T-helper 22 cell (primary cell): Measurements from ENCODE around the gene CELA2B.
"Not testable (repeated sequence)": the region's sequence is repeated elsewhere in the genome, so short reads cannot be mapped to it uniquely, and the experiment has no call there.

Source experiments
- DNase-seq: peaks from one replicate; pipeline ENCODE4 v3.0.0-alpha.2; 2020; ENCODE audit warnings: low read depth

The CELA2B gene

DNA sequence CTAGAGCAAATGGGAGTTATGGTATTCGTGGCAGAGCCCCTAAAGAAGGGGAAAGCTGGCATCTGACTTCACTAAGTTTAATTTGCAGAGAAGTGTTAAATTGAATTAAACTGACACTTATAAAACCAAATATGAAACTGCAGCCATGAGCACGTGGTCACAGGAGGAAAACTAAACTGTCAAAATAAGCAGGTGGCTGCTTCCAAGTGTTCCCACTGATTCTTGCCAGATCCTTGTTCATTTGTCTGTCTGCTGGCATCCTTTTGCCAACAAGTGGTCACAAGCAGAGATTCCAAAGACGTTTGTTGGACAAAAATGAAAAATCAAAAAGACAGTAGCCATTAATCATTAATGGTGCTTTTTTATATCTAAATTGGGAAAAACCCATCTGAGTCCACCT lies 6.5 kb upstream of the CELA2B start:
- no peak for DNase-seq

DNA sequence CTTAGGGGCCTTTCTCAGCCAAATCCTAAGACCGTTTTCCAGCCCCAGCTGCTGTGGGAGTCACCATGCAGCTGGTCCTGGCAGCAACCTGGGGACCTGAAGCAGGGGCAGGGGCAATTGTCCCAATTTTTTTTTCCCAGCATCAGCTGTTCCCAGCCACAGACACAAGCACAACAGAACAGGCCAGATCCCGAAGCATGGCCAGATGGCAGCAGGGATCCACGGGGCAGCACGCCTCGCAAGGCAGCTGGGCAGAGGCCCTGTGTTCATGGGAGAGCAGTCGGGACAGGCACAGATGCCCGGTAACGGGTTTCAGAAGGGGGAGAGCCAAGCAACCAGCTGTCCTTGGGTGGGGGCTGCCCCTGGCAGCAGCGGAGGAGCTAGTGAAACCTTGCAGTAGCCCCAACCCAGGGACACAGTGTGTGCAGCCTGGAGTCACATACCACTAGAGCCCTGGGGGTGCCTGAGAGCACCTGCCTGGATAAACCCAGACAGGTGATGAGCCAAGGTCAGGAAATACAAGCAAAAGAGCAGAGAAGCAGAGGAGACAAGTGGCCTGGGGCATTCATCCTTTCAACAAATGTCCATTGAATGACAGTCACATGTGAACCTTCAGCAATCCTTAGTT lies 6.0 kb upstream of the CELA2B start:
- DNase-seq = not testable (repeated sequence)

DNA sequence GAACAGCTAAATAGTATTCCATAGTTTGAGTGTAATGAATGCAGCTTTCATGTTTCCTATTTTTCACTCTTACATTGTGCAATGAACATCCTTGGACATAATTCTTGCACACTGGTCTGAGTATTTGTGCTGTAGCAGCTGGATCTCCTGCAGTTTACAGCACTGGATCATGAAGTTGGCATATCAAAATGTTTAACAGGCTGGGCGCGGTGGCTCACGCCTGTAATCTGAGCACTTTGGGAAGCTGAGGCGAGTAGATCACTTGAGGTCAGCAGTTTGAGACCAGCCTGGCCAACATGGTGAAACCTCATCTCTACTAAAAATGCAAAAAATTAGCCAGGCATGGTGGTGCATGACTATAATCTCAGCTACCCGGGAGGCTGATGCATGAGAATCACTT lies 4.8 kb upstream of the CELA2B start:
- DNase-seq = not testable (repeated sequence)

DNA sequence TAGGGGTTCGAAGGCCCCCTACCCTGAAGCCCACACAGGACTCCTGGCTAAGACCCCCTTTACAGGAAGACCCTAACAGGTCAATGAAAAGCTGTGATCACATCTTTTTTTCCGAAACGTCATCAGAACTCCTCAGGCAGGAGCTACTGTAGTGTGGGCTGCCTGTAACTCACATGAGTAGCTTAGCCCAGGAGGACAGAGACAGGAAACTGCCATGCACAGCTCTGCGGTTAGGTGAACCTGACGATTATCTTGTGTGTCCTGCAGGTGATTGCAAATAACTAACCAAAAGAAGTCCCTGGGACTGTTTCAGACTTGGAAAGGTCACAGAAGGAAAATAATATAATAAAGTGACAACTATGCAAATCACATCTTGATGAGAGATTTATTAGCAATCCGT lies 4.2 kb upstream of the CELA2B start:
- DNase-seq = not testable (repeated sequence)

DNA sequence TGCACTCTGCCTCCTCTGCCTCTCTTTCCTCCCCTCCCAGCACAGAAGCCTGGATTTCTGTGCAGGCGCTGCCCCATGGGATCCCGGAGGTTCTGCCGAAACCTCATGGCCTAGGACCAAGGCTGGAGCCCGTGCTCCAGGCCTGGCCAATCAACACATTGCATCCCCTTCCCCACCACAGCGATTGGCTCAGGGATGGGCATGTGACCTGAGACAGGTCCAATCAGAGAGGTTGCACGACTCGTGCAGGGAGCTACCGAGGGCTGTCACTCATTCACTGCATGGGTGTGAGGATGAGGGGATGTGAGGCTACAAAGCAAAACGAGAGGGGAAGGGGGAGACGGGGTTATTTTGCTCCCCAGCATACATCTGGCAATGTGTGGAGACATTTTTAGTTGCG lies 3.3 kb upstream of the CELA2B start:
- DNase-seq = no peak

DNA sequence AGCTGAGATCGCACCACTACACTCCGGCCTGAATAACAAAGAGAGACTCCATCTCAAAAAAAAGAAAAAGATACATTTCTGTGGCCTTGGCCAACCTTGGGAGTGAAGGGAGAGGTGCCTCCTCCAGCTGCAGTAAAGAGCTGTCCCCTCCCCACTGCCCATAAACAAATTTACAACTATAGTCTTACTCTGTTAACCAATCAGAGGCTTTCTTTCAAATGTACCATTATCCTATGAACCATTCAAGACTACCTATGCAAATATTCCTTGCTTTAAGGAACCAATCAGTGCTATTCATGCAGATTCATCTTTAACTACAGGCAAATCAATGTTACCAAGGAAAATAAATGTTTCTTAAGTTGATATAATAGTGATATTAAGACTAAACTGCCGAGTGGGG lies 1.0 kb downstream of the CELA2B start:
- DNase-seq = no peak

DNA sequence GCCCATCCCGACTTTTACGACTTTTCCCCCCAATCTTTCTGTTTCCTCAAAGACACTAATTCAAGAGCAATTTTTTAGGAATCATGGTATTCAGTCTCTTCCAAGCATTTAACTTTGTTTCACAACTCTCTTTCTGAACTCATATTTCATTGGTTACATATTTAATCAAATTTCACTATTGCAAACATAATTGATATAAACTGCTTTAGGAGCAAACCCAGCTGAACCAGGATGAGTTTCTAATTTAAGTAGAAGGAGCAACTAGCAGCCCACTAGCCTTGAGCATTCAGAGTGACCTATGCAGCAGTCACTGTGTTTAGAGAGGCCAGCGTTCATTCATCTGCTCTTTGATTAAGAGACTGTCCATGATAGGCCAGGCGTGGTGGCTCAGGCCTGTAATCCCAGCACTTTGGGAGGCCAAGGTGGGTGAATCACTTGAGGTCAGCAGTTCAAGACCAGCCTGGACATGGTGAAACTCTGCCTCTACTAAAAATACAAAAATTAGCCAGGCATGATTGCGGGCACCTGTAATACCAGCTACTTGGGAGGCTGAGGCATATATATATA lies 1.8 kb downstream of the CELA2B start:
- DNase-seq = no peak

DNA sequence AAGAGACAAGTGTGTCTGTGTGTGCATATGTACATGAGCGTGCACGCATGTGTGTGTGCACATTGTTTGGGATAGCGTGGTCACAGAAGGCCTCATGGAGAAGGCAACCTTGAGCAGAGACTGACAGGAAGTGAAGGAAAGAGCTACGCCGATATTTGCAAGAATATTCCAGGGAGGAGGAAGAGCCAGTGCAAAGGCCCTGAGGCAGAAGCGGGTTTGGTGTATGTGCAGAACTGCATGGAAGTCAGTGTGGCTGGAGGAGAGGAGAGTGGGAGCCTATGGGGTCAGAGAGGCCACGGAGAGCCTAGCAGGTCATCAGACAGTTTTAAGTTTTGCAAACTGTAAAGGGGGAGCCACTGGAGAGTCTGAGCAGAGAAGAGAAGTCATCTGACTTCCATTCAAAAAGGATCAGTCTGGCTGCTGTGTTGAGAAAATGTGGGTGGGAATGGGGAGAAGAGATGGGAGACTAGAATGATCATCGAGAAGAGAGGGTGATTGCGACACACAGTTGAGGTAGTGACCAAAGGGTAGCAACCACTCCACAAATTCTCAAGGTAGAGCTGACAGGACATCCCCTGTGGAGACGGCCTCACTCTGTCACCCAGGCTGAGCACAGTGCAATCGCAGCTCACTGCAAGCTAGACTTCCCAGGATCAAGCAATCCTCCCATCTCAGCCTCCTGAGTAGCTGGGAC lies 3.9 kb downstream of the CELA2B start:
- DNase-seq = no peak

DNA sequence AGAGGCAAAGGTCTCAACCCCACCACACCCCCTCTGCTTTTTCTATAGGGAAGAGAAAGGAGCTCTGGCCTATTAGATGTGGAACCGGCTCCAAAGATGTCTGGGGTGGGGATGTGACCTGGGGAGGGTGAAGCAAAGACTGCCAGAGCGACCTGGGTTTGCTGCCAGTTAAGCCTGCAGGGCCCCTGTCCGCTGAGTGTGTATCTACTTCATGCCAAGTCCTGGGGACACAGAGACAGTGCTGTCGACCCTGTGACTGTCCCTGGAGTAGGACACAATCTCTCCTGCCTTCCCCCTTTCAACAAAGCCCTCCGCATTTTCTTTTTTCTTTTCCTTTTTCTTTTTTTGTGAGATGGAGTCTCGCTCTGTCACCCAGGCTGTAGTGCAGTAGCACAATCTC lies 6.6 kb downstream of the CELA2B start:
- DNase-seq = not testable (repeated sequence)

DNA sequence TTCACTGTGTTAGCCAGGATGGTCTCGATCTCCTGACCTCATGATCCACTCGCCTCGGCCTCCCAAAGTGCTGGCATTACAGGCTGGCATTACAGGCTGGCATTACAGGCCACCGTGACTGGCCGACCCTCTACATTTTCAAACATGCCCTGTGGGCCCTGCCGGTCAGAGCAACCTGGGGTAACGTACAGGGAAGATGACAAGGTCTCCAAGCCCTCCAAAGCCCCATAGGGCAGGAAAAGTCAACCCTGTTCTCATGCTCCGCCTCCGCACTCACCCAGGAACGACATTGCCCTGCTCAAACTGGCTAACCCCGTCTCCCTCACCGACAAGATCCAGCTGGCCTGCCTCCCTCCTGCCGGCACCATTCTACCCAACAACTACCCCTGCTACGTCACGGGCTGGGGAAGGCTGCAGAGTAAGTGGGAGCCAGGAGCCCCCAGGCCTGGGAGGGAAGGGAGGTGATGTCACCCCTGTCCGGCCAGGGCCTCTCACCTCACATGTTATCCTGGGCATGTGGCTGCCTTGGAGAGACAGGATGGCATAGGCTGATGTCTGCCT lies 7.2 kb downstream of the CELA2B start:
- not testable (repeated sequence) for DNase-seq

DNA sequence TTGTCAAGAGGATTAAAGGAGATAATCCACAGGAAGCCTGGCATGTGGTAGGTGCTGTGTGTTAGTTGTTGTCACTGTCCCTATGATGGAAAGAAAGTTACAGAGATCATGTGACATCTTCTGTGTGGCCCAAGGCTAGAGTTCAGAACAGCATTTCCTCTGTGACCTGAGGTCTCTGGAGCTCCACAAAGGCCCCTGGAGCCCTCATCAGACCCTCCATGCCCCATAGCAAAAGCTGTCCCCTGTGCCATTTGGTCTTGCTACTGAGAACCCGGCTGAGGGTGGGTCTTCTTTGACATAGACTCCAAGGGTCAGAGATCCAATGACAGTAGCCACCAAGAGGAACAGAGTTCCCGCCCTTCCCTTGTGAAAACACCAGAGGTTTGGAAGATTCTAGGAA lies 8.1 kb downstream of the CELA2B start:
- DNase-seq = no peak

DNA sequence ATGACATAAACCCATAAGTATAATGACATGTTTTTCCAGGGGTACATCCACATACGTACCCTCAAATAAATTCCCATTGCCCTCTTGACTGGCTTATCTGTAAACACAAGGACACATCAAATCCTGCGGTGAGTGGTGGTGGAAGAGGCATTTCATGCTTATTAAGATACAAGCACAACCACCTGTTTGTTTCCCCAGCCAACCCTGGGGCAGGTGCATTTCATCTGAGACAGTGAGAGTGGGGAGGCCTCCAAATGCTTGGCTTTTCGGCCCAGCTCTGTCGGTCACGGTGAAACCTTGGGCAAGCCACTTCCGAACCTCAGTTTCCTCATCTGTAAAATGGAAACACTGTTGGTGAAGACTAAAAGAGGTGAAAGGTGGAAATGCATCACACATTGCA lies 8.5 kb downstream of the CELA2B start:
- DNase-seq = not testable (repeated sequence)

DNA sequence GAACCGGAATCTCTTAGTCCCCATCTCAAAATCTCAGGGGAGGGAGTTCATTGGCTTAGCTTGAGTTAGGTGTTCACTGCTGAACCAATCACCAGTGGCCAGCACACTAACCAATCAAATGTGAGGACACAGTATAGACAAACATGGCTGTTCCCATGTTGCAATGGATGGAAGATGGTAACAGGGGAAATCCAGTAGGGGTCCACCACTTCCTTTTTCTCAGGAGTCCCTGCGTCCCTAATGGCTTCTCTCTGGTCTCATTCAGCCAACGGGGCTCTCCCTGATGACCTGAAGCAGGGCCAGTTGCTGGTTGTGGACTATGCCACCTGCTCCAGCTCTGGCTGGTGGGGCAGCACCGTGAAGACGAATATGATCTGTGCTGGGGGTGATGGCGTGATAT lies 9.7 kb downstream of the CELA2B start:
- no peak for DNase-seq

DNA sequence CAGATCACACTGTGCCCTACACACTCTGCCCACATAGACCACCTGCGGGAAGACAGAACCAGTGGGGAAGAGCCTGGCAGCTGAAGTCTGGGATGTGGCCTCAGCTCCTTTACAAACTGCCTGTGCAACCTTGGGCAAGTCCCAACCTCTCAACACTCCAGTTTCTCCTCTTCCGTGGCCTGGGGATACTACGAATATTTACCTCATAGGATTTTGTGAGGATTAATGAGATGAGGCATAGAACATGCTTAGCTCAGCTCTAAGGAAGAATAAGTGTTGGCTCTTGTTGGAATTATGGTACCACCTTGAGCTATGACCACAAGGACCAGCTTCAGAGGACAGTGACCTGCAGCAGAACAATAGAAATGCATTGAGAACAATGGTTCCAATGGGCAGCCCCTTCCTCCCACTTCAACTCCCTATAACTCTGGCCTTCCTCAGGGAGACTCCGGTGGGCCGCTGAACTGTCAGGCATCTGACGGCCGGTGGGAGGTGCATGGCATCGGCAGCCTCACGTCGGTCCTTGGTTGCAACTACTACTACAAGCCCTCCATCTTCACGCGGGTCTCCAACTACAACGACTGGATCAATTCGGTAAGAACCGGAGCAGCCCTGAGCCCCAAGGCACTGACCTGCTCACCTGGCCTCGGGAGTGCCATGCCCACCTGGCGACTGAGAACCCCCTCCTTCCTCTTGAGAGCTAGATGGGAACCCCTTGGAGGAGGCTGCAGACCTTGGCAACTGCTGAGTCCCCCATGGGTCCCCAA lies 11.1 kb downstream of the CELA2B start:
- not testable (repeated sequence) for DNase-seq

DNA sequence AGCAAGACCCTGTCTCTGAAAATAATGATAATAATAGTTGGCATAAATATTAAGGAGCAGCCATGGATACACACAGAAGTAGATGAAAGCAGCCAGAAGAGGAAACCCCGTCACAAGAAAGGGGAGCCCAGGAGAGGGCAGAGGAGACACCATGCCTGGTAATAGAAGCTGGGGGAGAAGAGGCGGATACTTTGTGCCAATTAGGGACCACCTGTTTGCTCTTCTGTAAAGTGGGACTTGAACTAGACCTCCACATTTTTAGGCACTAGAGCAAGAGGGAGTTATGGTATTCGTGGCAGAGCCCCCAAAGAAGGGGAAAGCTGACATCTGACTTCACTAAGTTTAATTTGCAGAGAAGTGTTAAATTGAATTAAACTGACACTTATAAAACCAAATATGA lies 12.5 kb downstream of the CELA2B start:
- DNase-seq = no peak

DNA sequence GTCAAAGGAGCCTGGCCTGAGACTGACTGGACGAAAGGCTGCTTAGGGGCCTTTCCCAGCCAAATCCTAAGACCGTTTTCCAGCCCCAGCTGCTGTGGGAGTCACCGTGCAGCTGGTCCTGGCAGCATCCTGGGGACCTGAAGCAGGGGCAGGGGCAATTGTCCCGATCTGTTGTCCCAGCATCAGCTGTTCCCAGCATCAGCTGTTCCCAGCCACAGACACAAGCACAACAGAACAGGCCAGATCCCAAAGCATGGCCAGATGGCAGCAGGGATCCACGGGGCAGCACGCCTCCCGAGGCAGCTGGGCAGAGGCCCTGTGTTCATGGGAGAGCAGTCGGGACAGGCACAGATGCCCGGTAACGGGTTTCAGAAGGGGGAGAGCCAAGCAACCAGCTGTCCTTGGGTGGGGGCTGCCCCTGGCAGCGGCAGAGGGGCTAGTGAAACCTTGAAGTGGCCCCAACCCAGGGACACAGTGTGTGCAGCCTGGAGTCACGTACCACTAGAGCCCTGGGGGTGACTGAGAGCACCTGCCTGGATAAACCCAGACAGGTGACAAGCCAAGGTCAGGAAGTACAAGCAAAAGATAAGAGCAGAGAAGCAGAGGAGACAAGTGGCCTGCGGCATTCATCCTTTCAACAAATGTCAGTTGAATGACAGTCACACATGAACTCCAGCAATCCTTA lies 13.3 kb downstream of the CELA2B start:
- no peak for DNase-seq

DNA sequence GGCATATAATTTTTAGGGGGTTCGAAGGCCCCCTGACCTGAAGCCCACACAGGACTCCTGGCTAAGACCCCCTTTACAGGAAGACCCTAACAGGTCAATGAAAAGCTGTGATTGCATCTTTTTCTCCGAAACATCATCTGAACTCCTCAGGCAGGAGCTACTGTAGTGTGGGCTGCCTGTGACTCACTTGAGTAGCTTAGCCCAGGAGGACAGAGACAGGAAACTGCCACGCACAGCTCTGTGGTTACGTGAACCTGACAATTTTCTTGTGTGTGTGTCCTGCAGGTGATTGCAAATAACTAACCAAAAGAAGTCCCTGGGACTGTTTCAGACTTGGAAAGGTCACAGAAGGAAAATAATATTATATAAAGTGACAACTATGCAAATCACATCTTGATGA lies 15.1 kb downstream of the CELA2B start:
- not testable (repeated sequence) for DNase-seq

DNA sequence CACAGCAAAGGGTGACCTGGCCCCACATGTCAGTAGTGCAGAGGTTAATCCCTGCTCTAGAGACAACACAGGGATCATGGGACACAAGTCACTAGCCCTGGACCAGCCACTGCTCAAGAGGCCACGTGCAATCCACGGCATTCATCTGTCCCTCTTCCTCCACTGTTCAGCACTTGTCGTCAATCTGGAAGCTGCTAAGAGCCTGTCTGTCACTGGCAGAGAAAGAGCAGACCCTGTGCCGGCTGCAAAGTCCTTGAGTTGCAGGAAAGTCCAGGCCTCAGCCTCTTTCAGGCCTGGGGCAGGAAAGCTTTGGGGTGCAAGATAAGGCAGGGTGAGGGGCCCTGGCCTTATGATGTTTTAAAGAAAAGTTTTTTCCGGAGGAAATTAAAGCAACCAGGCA lies 16.7 kb downstream of the CELA2B start:
- no peak for DNase-seq

DNA sequence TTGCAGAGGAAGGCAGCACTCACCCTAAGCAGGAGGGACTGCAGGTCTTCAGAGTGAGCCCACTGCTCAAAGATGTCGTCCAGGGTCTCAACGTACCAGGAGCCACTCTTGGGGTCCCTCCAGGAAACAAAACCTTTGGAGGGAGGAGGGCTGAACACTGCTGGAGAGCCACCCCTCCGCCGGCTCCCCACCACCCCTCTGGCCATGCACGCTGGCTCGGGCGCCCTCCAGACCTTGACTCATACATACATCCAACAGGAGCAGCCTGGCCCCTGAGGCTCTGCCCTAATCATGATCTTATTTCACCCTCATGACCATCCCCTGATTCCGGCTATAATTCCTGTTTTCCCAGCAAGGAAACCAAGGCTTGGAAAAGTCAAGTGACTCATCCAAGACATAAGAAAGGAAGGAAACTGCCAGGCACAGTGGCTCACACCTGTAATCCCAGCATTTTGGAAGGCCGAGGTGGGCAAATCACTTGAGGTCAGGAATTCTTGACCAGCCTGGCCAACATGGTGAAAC lies 18.0 kb downstream of the CELA2B start:
- DNase-seq = no peak

DNA sequence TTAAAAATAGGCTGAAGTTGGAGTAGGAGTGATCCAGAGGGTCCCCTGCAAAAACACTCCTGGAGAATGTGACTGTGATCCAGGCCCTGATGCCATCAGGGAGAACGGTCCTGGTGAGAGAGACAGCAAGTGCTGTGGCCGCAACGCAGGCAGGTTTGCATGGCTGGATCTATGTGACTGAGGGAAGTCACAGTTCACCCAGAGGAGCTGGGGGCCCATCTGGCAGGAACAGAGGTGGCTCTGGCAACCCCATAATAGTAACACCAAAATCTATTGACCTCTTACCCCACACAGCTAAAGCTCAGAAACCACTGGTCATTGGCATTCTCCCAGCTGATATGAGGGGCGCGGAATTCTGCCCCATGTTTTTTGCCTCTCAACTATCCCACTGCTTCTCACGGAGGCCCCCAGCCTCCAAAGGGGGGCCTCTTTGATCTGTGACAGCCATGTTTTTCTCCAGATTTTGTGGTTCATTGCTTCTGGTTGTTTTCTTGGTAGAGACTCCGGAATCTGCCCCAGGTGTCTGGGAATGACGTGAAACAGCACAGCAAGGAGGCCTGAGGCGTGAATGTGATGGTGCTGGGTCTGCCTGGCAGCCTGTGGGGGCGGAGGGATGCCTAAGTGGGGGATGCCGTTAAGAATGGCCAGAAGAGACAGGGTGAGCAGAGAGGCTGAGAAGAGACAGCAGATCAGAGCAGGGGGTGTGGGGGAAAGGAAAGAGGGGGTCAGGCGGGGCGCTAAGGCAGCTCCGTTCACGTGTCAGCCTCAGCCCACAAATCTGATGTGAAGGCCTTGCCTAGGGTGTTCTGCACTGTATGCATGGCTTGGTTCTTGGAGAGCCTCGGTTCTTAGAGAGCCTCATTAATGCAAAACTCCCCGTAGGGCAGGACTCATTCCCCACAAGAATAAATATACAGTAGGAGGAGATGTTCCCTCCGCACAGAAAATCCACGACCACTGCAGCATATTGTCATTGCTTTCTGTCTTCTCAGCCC lies 24.6 kb downstream of the CELA2B start:
- no peak for DNase-seq
